GM21360 (cell line): ENCODE measurements around the gene LEPROT.
A peak's percentile ranks its signal among the peaks of the same experiment; 100 is the strongest.

Experiments
- ATAC-seq: cut with Tn5 transposase; IDR thresholded peaks from one replicate; pipeline ENCODE4 v1.9.1; 2021; ENCODE audit warnings: mild to moderate bottlenecking, moderate library complexity; ENCODE audit not compliant: unreplicated experiment

LEPROT gene

GRCh38 chr1:65412256-65412983 lies 8.0 kb upstream of the LEPROT start:
- no peak for ATAC-seq

GRCh38 chr1:65412984-65413375 lies 7.5 kb upstream of the LEPROT start:
- no peak for ATAC-seq

- ATAC-seq = no peak
Observed at GRCh38 chr1:65414538-65414937, 5.9 kb upstream of the LEPROT start.

GRCh38 chr1:65416767-65417166 lies 3.7 kb upstream of the LEPROT start:
- ATAC-seq = no peak

GRCh38 chr1:65417729-65418128 lies 2.7 kb upstream of the LEPROT start:
- ATAC-seq = no peak

- ATAC-seq = no peak
Observed at GRCh38 chr1:65418522-65419185, 1.8 kb upstream of the LEPROT start.

GRCh38 chr1:65419681-65420589 lies 533 bp upstream of the LEPROT start:
- ATAC-seq = peak; percentile 94

- ATAC-seq = no peak
Observed at GRCh38 chr1:65421351-65422025, 1.0 kb downstream of the LEPROT start.

- ATAC-seq = no peak
Observed at GRCh38 chr1:65422241-65423203, 2.1 kb downstream of the LEPROT start.

- no peak for ATAC-seq
Observed at GRCh38 chr1:65423884-65424572, 3.6 kb downstream of the LEPROT start.

GRCh38 chr1:65424573-65424889 lies 4.1 kb downstream of the LEPROT start:
- ATAC-seq = no peak

- ATAC-seq = no peak
Observed at GRCh38 chr1:65425006-65425405, 4.5 kb downstream of the LEPROT start.

GRCh38 chr1:65425697-65426096 lies 5.2 kb downstream of the LEPROT start:
- no peak for ATAC-seq

GRCh38 chr1:65429078-65429477 lies 8.6 kb downstream of the LEPROT start:
- ATAC-seq = no peak

- ATAC-seq = no peak
Observed at GRCh38 chr1:65429806-65430205, 9.3 kb downstream of the LEPROT start.

GRCh38 chr1:65431111-65431705 lies 10.7 kb downstream of the LEPROT start:
- ATAC-seq = no peak

- no peak for ATAC-seq
Observed at GRCh38 chr1:65432918-65433317, 12.4 kb downstream of the LEPROT start.

- ATAC-seq = no peak
Observed at GRCh38 chr1:65434255-65434654, 13.8 kb downstream of the LEPROT start.

GRCh38 chr1:65434760-65435159 lies 14.3 kb downstream of the LEPROT start:
- no peak for ATAC-seq
